HL-60 (cell line): ENCODE measurements around the gene FAM83G.

Experiments used
- DNase-seq, 2 experiments: peaks; one replicate each; pipeline ENCODE4 v3.0.0-alpha.2; 2010 to 2020; ENCODE audit warnings: low read depth in 1 of 2, low spot score in 1 of 2
- H3K27ac ChIP-seq: fragments of 250-450 bp; sonication (Bioruptor Pico); replicated peaks from 2 replicates; pipeline ENCODE4 v1.5.1; 2020; ENCODE audit warnings: mild to moderate bottlenecking, moderate library complexity
- H3K27me3 ChIP-seq: fragments of 250-450 bp; sonication (Bioruptor Pico); 2 replicates; pipeline ENCODE4 v1.5.1; 2021; ENCODE audit warnings: mild to moderate bottlenecking, moderate library complexity; ENCODE audit not compliant: insufficient read depth, poor library complexity, severe bottlenecking
- H3K4me3 ChIP-seq: replicated peaks from 2 replicates; pipeline ENCODE4 v1.5.1; 2011; ENCODE audit warnings: mild to moderate bottlenecking, control low read depth, low read length; ENCODE audit not compliant: insufficient read depth
- GABPA ChIP-seq: IDR thresholded peaks from 2 replicates; pipeline ENCODE4 v1.6.1; 2012; ENCODE audit warnings: low read depth
- POLR2AphosphoS5 ChIP-seq: IDR thresholded peaks from 2 replicates; pipeline ENCODE4 v1.6.1; 2012; ENCODE audit warnings: low read depth
- SPI1 ChIP-seq: IDR thresholded peaks from 2 replicates; pipeline ENCODE4 v1.6.1; 2012; ENCODE audit warnings: low read depth, mild to moderate bottlenecking, borderline replicate concordance
- TF ChIP-seq, protein P1 (sequence below): IDR thresholded peaks from one replicate; pipeline ENCODE4 v1.5.1; 2011; ENCODE audit warnings: low read length, control low read depth, inconsistent platforms; ENCODE audit not compliant: insufficient read depth
- TF ChIP-seq, protein P2 (sequence below): IDR thresholded peaks from 2 replicates; pipeline ENCODE4 v1.6.1; 2012; ENCODE audit warnings: low read depth; ENCODE audit not compliant: insufficient replicate concordance

Gene FAM83G

DNA sequence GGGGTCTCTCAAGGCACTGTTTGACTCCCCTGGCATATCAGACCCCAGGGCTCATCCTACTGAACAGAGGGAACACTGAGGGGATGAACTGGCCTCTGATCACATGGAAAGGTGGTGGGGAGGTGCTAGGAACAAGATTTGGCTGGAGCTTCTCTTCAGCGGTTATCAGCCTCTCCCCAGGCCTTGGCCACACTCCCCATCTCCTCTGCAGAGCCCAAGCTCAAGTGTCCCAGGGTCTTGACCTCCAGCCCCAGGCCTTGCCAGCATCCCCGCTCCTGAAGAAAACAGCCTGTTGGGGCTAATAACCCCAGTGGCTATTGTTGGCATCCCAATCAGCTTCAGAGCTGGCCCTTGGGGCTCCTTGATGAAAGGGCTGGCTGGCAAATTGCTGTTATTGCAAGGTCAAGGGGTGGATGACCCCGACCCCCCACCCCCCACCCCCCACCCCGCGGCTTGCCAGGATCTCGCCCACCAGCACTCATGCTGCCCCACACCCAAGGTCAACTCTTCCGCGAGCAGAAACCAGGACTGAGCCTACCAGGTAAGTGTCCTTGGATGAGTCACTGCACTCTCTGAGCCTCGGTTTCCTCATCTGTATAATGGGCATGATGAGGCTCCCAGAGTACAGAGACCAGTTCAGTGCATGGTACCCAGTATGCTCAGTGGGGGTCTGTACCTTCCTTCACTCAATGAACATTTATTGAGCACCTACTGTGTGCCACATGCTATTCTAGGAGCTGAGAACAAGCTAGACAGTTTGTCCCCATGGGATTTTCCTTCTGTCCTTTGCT lies 18.8 kb upstream of the FAM83G start:
- Histone ChIP-seq H3K27me3 (no peaks in the 10 kb centered on the region), H3K27ac (no peak overlapping the region)

DNA sequence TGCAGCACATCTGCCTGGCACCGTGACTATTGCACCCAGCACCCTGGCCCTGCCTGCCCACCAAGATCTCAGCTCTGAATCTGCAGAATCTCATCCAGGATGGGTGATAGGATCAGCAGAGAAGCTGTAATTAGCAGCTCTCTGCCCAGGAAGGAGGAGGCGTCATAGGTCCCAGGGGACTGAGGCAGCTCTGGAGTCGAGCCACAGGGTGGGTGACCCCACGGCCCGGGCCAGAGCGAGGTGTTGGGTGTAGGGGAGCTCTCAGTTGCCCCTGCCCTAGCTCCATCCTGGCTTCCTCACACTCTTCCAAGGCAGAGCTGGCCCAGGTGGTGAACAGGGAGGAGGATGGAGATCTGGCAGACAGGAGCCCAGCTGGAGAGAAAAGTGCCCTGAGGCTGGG lies 18.2 kb upstream of the FAM83G start:
- Histone ChIP-seq H3K27ac (no peak overlapping the region), H3K27me3 (no peaks in the 10 kb centered on the region), H3K4me3 (no peak overlapping the region)
- DNase-seq, result no peak
- no peak for TF ChIP-seq POLR2AphosphoS5
- TF ChIP-seq, protein P1, sequence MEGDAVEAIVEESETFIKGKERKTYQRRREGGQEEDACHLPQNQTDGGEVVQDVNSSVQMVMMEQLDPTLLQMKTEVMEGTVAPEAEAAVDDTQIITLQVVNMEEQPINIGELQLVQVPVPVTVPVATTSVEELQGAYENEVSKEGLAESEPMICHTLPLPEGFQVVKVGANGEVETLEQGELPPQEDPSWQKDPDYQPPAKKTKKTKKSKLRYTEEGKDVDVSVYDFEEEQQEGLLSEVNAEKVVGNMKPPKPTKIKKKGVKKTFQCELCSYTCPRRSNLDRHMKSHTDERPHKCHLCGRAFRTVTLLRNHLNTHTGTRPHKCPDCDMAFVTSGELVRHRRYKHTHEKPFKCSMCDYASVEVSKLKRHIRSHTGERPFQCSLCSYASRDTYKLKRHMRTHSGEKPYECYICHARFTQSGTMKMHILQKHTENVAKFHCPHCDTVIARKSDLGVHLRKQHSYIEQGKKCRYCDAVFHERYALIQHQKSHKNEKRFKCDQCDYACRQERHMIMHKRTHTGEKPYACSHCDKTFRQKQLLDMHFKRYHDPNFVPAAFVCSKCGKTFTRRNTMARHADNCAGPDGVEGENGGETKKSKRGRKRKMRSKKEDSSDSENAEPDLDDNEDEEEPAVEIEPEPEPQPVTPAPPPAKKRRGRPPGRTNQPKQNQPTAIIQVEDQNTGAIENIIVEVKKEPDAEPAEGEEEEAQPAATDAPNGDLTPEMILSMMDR, result no peak
- TF ChIP-seq, protein P2, sequence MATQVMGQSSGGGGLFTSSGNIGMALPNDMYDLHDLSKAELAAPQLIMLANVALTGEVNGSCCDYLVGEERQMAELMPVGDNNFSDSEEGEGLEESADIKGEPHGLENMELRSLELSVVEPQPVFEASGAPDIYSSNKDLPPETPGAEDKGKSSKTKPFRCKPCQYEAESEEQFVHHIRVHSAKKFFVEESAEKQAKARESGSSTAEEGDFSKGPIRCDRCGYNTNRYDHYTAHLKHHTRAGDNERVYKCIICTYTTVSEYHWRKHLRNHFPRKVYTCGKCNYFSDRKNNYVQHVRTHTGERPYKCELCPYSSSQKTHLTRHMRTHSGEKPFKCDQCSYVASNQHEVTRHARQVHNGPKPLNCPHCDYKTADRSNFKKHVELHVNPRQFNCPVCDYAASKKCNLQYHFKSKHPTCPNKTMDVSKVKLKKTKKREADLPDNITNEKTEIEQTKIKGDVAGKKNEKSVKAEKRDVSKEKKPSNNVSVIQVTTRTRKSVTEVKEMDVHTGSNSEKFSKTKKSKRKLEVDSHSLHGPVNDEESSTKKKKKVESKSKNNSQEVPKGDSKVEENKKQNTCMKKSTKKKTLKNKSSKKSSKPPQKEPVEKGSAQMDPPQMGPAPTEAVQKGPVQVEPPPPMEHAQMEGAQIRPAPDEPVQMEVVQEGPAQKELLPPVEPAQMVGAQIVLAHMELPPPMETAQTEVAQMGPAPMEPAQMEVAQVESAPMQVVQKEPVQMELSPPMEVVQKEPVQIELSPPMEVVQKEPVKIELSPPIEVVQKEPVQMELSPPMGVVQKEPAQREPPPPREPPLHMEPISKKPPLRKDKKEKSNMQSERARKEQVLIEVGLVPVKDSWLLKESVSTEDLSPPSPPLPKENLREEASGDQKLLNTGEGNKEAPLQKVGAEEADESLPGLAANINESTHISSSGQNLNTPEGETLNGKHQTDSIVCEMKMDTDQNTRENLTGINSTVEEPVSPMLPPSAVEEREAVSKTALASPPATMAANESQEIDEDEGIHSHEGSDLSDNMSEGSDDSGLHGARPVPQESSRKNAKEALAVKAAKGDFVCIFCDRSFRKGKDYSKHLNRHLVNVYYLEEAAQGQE, result no peak
- TF ChIP-seq GABPA, result no peak
- no peak for TF ChIP-seq SPI1

More for the DNA sequence above, 18.8 kb upstream of the FAM83G start:
- no peak overlapping the region for H3K4me3 ChIP-seq
- DNase-seq, result no peak
- TF ChIP-seq GABPA (no peak), POLR2AphosphoS5 (no peak), SPI1 (no peak)
- TF ChIP-seq, protein P2, result no peak
- TF ChIP-seq, protein P1, result no peak

DNA sequence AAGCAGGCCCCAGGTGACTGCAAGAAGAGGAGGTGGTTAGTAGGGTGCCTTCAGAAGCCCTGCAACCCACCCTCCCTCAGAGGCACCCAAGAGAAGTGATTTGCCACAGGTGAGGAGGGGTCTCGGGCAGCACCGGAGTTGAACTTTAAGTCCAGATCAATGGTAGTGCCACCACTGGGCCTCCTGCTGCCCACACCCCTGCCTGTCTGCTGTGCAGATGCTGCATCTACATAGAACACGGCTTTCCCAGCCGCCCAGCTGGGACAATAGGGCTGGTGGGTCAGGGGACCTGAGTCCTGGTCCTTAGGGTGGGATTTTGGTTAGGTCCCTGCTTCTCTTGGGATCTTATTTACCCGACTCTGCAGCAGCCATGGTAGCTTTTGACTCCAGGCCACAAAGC lies 17.6 kb upstream of the FAM83G start:
- Histone ChIP-seq H3K4me3 (no peak overlapping the region), H3K27ac (no peak overlapping the region), H3K27me3 (no peaks in the 10 kb centered on the region)
- no peak for DNase-seq
- TF ChIP-seq, protein P1, result no peak
- TF ChIP-seq POLR2AphosphoS5 (no peak), GABPA (no peak), SPI1 (no peak)
- TF ChIP-seq, protein P2, result no peak
